Activated T-helper 2 cell treated with anti-CD3 and anti-CD28 coated beads, Interferon-gamma antibody, Interleukin-2, Interleukin-4, amounts not matched to agents 10 μg/mL and 5 μg/mL and 100 μg/mL, durations not matched to agents 14 hours and 24 hours and 36 hours (primary cell): Measurements from ENCODE around the gene CLMP. TPM values are rescaled to one million over a fixed set of nuclear protein-coding genes. Genes with fewer than 3 reads are reported as not detected.
"Not testable (repeated sequence)": the region's sequence is repeated elsewhere in the genome, so short reads cannot be mapped to it uniquely, and the experiment has no call there.

Experiments used
- DNase-seq: peaks from one replicate; pipeline ENCODE4 v3.0.0; 2021; ENCODE audit warnings: low spot score
- H3K27ac Mint-ChIP-seq: one replicate; pipeline ENCODE4 v1.8.0; 2021; ENCODE audit warnings: mixed read lengths
- H3K27me3 Mint-ChIP-seq: one replicate; pipeline ENCODE4 v1.8.0; 2021; ENCODE audit warnings: low read depth, mixed read lengths
- H3K36me3 Mint-ChIP-seq: one replicate; pipeline ENCODE4 v1.8.0; 2021; ENCODE audit warnings: low read depth, mixed read lengths
- H3K4me1 Mint-ChIP-seq: one replicate; pipeline ENCODE4 v1.8.0; 2021; ENCODE audit warnings: low read depth, mixed read lengths
- H3K4me3 Mint-ChIP-seq: one replicate; pipeline ENCODE4 v1.8.0; 2021; ENCODE audit warnings: low read depth, mild to moderate bottlenecking, moderate library complexity, mixed read lengths
- H3K9me3 Mint-ChIP-seq: one replicate; pipeline ENCODE4 v1.8.0; 2021; ENCODE audit warnings: mixed read lengths
- intact Hi-C: fragments of 100-400 bp; cut with micrococcal nuclease; formaldehyde crosslinking; loops from one replicate; pipeline ENCODE4 v1.15.1; 2023
- total RNA-seq: library from RNA; stranded (reverse); gene quantifications from 2 replicates; pipeline ENCODE4 v1.2.3, GENCODE V29; 2022

The CLMP gene
- total RNA-seq, 1 donor from 2014 or later: 0.11 TPM

DNA sequence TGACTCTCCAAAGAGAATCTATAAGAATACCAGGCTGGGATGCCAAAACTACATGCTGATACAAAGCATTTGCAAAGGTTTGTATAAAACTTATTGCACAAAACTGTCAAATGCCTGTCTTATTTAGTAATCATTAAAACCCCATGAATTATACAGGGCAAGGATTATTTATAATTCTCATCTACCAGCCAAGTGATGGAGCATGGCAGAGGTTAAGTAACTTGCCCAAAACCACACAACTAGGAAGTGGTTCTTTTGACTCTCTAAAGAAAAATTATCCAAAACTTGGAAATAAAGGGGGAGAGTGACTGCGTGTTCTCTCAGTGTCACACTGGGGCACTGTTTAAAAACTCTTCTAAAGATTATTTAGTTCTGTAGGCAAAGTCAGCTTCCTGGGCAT lies 17.4 kb upstream of the CLMP start:
- no peak for DNase-seq
- intact Hi-C loops: no loop called here
- no peaks in the 10 kb centered on the region for H3K9me3 Mint-ChIP-seq
- H3K4me1 Mint-ChIP-seq: no peaks in the 10 kb centered on the region
- H3K27ac Mint-ChIP-seq: no peak overlapping the region
- H3K4me3 Mint-ChIP-seq: no peak overlapping the region
- H3K27me3 Mint-ChIP-seq: peaks cover 55% of the 10 kb centered on the region
- no peaks in the 10 kb centered on the region for H3K36me3 Mint-ChIP-seq

DNA sequence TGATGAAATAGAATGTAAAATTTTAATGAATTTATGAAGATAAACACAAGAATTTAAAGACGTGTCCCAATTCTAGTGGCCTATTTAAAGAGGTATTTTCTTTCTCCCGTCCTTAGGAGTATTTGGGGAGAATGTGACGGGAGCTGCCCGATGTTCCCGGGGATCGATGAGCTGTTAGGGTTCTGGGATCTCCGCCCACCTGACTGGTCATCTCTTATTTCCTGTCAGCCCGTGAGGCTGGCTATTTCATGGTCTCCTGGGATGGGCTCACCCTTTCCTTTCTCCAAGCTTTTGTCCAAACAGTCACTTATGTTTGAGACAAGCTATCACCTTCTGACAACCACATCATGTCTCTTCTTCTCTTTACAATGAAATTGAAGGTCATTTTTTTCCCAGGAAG lies 16.9 kb upstream of the CLMP start:
- Mint-ChIP-seq H3K36me3 (no peaks in the 10 kb centered on the region), H3K4me3 (no peak overlapping the region), H3K9me3 (no peaks in the 10 kb centered on the region), H3K27ac (no peak overlapping the region), H3K4me1 (no peaks in the 10 kb centered on the region), H3K27me3 (peaks cover 60% of the 10 kb centered on the region)
- DNase-seq: no peak
- intact Hi-C loops: no loop called here

DNA sequence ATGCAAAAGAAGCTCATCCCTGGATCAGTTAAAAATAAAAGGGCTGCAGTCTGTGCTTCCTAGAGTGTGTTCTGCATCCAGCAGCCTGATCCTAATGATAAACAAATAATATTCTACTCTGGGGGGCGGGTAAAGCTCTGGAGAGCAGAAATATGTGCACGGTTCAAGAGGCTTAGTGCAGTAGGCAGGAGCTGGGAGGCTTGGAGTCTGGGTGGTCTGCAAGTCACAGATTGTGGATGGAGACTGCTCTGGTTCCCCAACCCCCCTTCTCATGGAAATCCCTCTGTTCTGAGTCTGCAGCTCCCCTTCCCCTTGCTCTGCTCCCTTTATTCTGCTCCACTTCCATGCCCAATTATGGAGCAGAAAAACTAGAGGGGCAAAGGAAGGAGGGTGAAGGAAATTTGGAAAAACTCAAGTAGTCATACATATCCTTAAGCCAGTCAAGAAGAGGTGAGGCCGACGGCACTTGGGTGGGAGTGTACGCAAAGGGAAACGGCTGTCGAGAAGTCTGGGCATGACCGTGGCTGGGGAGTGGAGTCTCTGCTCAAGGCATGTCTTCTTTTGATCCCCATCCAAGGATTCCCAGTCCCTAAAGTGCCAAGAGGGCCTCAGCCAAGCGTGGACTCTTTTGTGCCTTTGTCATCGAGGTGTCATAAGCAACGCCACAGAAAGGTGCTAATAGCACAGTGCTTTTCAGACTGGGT lies 16.3 kb upstream of the CLMP start:
- intact Hi-C loops: no loop called here
- Mint-ChIP-seq H3K4me3 (no peak overlapping the region), H3K36me3 (no peaks in the 10 kb centered on the region)

DNA sequence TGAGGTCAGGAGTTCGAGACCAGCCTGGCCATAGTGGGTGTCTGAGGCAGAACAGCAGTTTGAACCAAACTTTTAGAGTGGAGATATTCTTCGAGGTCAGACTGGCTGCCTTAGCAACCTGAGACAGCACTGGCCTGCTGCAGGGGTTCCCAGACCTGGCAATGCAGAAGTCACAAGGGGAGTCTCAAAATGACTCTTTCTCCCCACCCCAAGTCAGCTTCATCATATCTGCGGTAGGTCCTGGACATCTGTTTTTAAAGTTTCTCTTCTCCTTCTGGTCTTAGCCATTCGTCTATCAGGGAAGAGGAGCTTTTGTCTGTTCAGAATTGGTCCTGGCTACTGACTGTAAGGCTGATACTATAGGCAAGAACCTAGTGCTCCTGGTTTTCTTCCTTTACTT lies 14.5 kb upstream of the CLMP start:
- Mint-ChIP-seq H3K4me1 (no peaks in the 10 kb centered on the region), H3K4me3 (no peak overlapping the region), H3K27ac (no peak overlapping the region), H3K36me3 (no peaks in the 10 kb centered on the region), H3K9me3 (no peaks in the 10 kb centered on the region), H3K27me3 (peaks cover 55% of the 10 kb centered on the region)
- no peak for DNase-seq
- intact Hi-C loops: no loop called here

More for the DNA sequence above, 16.3 kb upstream of the CLMP start:
- Mint-ChIP-seq H3K4me1 (no peaks in the 10 kb centered on the region), H3K27me3 (peaks cover 61% of the 10 kb centered on the region), H3K27ac (no peak overlapping the region), H3K9me3 (no peaks in the 10 kb centered on the region)
- no peak for DNase-seq

DNA sequence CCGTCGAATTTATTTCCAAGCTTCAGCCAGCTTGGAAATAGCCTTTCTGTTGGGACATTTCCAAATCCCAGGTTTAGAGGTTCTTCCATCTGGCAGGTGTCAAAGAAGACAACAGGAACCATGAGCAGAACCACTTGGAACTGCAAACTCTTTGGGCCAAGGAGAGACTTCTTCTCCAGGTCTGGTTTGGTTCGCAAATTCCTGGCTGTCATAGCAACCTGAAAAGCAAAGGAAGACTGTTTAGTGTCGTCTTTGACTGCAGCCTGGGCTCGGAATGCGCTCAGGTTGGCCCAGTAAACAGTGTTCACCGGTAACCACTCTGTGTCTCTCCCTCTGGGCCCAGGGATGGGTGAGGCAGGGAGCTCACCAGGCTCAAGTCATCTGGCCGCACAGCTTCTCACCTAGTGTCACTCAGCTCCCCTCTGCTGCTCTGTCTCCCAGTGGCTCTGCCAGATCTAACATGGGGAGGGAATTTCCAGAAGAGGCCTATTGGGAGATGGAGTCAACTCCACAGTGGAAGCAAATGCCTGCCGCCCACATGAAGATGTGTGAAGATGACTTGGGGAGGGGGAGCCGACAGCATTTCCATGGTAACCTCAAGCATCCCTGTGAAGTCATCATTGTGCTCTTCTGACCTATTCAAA lies 11.9 kb upstream of the CLMP start:
- no peak overlapping the region for H3K4me3 Mint-ChIP-seq
- H3K27me3 Mint-ChIP-seq: peaks cover 45% of the 10 kb centered on the region

DNA sequence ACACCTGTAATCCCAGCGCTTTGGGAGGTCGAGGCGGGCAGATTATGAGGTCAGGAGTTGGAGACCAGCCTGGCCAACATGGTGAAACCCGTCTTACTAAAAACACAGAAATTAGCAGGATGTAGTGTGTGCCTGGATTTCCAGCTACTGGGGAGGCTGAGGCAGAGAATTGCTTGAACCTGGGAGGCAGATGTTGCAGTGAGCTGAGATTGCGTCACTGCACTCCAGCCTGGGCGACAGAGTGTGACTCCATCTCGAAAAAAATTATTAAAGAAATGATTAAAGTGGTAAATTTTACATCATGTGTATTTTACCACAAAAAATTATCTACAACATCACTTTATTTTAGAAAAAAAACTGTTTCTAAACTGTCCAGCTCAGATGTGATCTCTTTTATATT lies 11.0 kb upstream of the CLMP start:
- H3K27me3 Mint-ChIP-seq: peaks cover 45% of the 10 kb centered on the region
- H3K36me3 Mint-ChIP-seq, H3K4me1 Mint-ChIP-seq, H3K27ac Mint-ChIP-seq, H3K9me3 Mint-ChIP-seq, H3K4me3 Mint-ChIP-seq, intact Hi-C loops, DNase-seq: not testable (repeated sequence)

More for the DNA sequence above, 11.9 kb upstream of the CLMP start:
- Mint-ChIP-seq H3K9me3 (no peaks in the 10 kb centered on the region), H3K4me1 (no peaks in the 10 kb centered on the region), H3K27ac (no peak overlapping the region), H3K36me3 (no peaks in the 10 kb centered on the region)
- DNase-seq: no peak
- intact Hi-C loops: no loop called here

DNA sequence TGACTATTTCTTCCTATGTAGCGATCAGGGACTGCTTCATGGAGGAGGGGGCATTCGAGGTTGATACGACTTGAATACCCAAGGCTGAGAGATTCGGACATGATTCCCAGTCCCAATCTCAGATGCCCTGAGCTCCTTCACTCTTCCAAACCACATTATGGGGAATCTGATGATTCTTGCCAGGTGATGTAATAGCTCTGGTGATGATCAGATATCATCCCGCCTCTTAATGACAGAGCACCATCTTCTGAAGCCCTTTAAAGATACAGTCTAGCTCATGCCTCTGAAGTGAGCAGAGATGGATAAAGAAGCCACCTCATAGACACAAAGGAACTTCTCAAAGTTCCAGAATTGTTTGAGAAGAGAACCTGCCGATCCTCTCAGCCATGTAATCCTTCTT lies 8.9 kb upstream of the CLMP start:
- H3K9me3 Mint-ChIP-seq: no peaks in the 10 kb centered on the region
- H3K36me3 Mint-ChIP-seq: no peaks in the 10 kb centered on the region
- H3K4me3 Mint-ChIP-seq: no peak overlapping the region
- H3K27ac Mint-ChIP-seq: no peak overlapping the region
- no peak for DNase-seq
- H3K27me3 Mint-ChIP-seq: peaks cover 45% of the 10 kb centered on the region
- H3K4me1 Mint-ChIP-seq: no peaks in the 10 kb centered on the region
- intact Hi-C loops: no loop called here

DNA sequence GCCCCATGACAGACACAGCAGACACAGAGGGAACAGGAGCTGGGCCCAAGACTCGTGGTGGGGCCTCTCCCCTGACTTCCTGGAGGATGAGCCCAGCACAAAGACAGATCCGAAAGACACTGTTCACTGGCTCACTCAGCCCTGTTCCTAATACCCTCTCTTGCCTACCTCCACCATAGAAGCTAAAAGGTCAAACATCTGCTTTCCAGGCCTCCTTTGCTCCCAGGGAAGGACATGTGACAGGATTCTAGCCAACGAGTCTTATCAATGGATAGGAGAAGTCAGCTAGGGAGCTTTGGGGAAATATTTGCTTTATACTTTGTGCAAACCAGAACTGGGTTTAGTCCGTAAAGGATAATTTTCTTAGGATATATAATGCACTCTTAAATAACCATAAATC lies 8.4 kb upstream of the CLMP start:
- Mint-ChIP-seq H3K4me1 (no peaks in the 10 kb centered on the region), H3K9me3 (no peaks in the 10 kb centered on the region), H3K27ac (no peak overlapping the region), H3K27me3 (peaks cover 43% of the 10 kb centered on the region), H3K4me3 (no peak overlapping the region), H3K36me3 (no peaks in the 10 kb centered on the region)
- intact Hi-C loops: no loop called here
- DNase-seq: no peak

DNA sequence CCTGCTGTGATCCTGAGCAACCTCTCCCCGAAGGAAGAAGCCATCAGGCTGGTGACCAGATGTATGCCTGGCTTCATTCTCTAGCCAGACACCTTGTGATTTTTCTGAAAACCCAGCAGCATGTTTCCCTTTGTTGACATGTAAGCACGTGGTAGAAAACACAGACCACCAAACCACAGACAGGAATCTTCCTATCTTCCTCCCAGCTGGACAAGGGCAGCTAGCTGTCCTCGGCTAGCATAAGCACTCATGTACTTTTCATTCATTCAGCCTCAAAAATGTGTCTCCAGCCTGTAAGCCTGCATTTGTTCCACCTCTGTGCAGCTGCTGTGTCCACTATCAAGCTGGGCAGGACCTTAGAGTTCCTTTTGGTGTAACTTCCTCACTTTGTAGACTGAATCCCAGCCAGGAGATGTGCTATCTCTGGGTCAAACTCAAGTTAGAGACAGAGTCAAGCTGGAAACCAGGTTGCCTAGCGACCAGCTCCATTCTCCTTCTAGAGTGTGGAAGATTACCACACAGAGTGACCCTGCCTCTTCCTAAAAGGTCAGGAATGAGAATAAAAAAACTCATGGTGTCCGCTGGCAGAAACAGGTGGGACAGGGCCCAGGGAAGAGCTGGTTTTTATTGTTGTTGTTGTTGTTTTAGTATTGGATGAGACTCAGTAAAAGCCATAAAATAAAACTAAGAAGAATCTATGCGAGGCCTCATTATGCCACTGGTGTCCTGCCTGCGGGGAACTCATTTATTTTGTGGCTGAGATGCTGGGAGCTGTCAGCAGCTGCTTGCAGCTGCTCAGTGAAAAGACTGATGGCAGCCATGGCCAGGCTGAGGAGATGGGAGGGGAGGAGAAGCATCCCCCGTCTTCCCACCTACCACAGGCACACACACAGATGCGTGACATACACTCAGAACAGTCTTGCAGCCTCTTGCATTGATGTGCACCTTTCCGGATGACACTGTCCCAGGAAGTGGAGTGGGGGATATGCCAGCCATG lies 7.4 kb upstream of the CLMP start:
- H3K4me1 Mint-ChIP-seq: peaks cover 1% of the 10 kb centered on the region
- no peak overlapping the region for H3K4me3 Mint-ChIP-seq
- peaks cover 44% of the 10 kb centered on the region for H3K27me3 Mint-ChIP-seq
- no peak for DNase-seq
- no peak overlapping the region for H3K27ac Mint-ChIP-seq
- H3K36me3 Mint-ChIP-seq: no peaks in the 10 kb centered on the region
- no peaks in the 10 kb centered on the region for H3K9me3 Mint-ChIP-seq
- intact Hi-C loops: no loop called here

DNA sequence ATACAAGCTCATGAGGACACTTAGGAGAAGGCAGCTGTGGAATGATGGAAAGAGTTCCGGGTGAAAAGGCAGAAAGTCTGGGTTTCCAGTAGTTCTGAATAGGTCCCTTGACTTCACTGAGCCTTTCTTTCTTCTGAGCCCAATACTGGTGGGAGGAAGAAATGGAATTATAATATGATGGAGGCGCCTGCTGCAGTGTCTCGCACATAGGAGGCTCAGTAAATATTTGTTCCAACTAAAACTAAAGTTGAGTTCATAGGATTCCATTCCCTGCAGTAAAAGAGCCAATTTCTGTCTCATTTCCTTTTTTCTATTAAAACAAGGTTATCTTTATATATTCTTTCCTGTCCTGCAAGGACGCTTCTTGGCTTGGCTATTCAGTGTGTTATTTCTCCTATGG lies 5.2 kb upstream of the CLMP start:
- H3K4me3 Mint-ChIP-seq: no peak overlapping the region
- no peak overlapping the region for H3K27ac Mint-ChIP-seq
- intact Hi-C loops: no loop called here
- H3K4me1 Mint-ChIP-seq: peaks cover 4% of the 10 kb centered on the region
- H3K36me3 Mint-ChIP-seq: no peaks in the 10 kb centered on the region
- H3K27me3 Mint-ChIP-seq: peaks cover 48% of the 10 kb centered on the region
- no peaks in the 10 kb centered on the region for H3K9me3 Mint-ChIP-seq
- DNase-seq: no peak

DNA sequence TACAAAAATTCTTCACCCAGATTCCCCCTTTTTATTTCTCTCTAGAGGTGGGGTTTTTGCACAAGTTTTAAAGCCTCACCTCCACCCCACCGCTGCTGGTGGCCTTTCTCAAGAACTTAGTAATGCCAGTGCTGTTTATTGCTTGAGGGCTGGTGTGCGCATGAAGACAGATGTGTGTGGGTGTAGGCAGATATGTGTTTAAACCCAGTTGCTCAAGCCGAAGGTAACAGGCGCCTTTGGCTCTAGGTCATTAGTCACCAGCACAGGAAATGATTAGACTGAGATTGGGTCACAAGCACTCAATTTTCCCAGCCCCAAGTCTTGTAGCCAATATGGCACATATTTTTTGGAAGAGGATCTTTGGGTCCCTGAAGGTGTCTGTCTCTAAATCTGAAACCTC lies 2.7 kb upstream of the CLMP start:
- Mint-ChIP-seq H3K4me3 (no peak overlapping the region), H3K9me3 (no peaks in the 10 kb centered on the region), H3K36me3 (no peaks in the 10 kb centered on the region), H3K27ac (no peak overlapping the region), H3K27me3 (peaks cover 61% of the 10 kb centered on the region), H3K4me1 (peaks cover 4% of the 10 kb centered on the region)
- DNase-seq: no peak
- intact Hi-C loops: loop anchor here (10.0 kb wide), 1 partner anchor 213 kb away; the partner anchor contains the start of gene BSX

DNA sequence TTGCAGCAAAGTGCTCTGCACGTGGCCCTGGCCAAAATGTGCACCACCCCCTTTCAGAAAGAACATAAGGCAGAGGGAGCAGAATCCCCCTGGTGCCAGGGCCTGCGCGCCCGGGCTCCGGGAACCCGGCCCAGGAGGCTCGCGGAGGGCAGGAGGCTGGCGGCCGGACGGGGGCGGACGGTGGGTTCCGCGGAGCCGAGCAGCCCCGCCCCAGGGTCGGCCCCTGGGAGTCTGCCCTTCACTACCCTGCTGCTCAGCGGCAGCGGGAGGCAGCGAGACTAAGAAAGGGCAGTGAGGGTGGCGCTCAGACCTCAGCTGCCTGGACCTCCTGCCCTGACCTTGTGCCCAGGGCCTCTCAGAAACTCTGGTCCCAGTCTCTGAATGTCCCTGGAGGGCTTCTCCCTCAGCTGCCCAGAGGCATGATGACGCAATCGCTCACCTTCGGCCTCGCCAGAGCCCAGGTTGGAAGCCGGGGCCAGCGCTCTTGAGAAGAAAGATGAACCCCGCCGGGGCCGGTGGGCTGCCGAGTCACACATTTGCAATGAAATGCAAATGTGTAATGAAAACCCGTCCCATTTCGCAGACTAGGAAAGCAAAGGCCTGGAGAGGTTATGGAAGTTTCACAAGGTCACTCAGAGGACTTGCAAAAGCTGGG lies 1.1 kb upstream of the CLMP start:
- H3K36me3 Mint-ChIP-seq: no peaks in the 10 kb centered on the region
- no peaks in the 10 kb centered on the region for H3K9me3 Mint-ChIP-seq
- H3K4me1 Mint-ChIP-seq: peaks cover 9% of the 10 kb centered on the region
- intact Hi-C loops: loop anchor here (10.0 kb wide), 1 partner anchor 211 kb away; the partner anchor contains the start of gene BSX
- no peak for DNase-seq
- H3K27me3 Mint-ChIP-seq: peaks cover 68% of the 10 kb centered on the region
- no peak overlapping the region for H3K27ac Mint-ChIP-seq
- no peak overlapping the region for H3K4me3 Mint-ChIP-seq
